AML-193 (cell line): ENCODE measurements around the gene MED12L.
"Not testable (repeated sequence)": the region's sequence is repeated elsewhere in the genome, so short reads cannot be mapped to it uniquely, and the experiment has no call there.

Experiments
- DNase-seq, 2 experiments: peaks; one replicate each; lab custom pipeline; 2025; lab: John Stamatoyannopoulos, UW

MED12L gene

GRCh38 chr3:151372063-151372820, 286.8 kb downstream of the MED12L start:
- no peak for DNase-seq

GRCh38 chr3:151377768-151378385, 292.4 kb downstream of the MED12L start:
- DNase-seq, result no peak

GRCh38 chr3:151379083-151379734, 293.7 kb downstream of the MED12L start:
- peak; percentile 35 to 61 for DNase-seq

GRCh38 chr3:151382671-151383070, 297.2 kb downstream of the MED12L start:
- peak; percentile 66 to 81 for DNase-seq

GRCh38 chr3:151383111-151383510, 297.6 kb downstream of the MED12L start:
- no peak for DNase-seq

GRCh38 chr3:151383956-151384355, 298.5 kb downstream of the MED12L start:
- DNase-seq, result no peak

- peak; percentile 26 to 37 for DNase-seq
Measured at GRCh38 chr3:151384741-151385174, 299.3 kb downstream of the MED12L start, which contains the start of gene P2RY12. Gene P2RY12 (minus strand): TSS chr3:151384753. CDS start chr3:151338845, 45,908 bp downstream.

GRCh38 chr3:151386056-151386455, 300.6 kb downstream of the MED12L start:
- DNase-seq, result no peak

- DNase-seq, result no peak
Measured at GRCh38 chr3:151387432-151387831, 302.0 kb downstream of the MED12L start.

- no peak for DNase-seq
Measured at GRCh38 chr3:151387842-151388241, 302.4 kb downstream of the MED12L start.

GRCh38 chr3:151391720-151392119, 306.3 kb downstream of the MED12L start:
- peak; percentile 18 to 25 for DNase-seq

- not testable (repeated sequence) for DNase-seq
Measured at GRCh38 chr3:151392191-151392590, 306.7 kb downstream of the MED12L start.

GRCh38 chr3:151393146-151393830, 307.8 kb downstream of the MED12L start:
- no peak for DNase-seq

- no peak for DNase-seq
Measured at GRCh38 chr3:151393941-151394340, 308.5 kb downstream of the MED12L start.

GRCh38 chr3:151394611-151395010, 309.1 kb downstream of the MED12L start:
- DNase-seq, result no peak

- peak; percentile 80 to 85 for DNase-seq
Measured at GRCh38 chr3:151395806-151396205, 310.3 kb downstream of the MED12L start.

- no peak for DNase-seq
Measured at GRCh38 chr3:151398895-151399294, 313.4 kb downstream of the MED12L start.

- no peak for DNase-seq
Measured at GRCh38 chr3:151400341-151400740, 314.9 kb downstream of the MED12L start.

- DNase-seq, result no peak
Measured at GRCh38 chr3:151402349-151402748, 316.9 kb downstream of the MED12L start.

GRCh38 chr3:151403246-151403645, 317.8 kb downstream of the MED12L start:
- no peak for DNase-seq

GRCh38 chr3:151404316-151404715, 318.9 kb downstream of the MED12L start:
- peak; percentile 59 to 78 for DNase-seq

- no peak for DNase-seq
Measured at GRCh38 chr3:151407928-151408327, 322.5 kb downstream of the MED12L start.
